Panc1 (cell line): ENCODE results near the gene ATP5F1D. TPM values are rescaled to one million over a fixed set of nuclear protein-coding genes. Genes with fewer than 3 reads are reported as not detected.

ENCODE experiments used
- ATAC-seq: fragments of 200-7000 bp; cut with Tn5 transposase; 2 replicates; pipeline ENCODE4 v1.9.1; 2020; ENCODE audit warnings: mild to moderate bottlenecking, moderate library complexity
- BruUV-seq: library from RNA; stranded (reverse); fragments of 400-500 nt; replicated peaks from 2 replicates; lab custom pipeline; 2021; lab: Mats Ljungman, UMichigan
- CTCF ChIA-PET: fragments of 300-600 bp; sonication (Branson Sonifier 250); formaldehyde crosslinking; loops from one replicate; lab custom pipeline; 2022; ENCODE audit warnings: antibody characterized with exemption; lab: Charles Lee
- POLR2A ChIA-PET: fragments of 300-600 bp; sonication (Branson Sonifier 250); formaldehyde crosslinking; loops from one replicate; lab custom pipeline; 2022; ENCODE audit warnings: antibody characterized with exemption; lab: Charles Lee
- DNase-seq: peaks from one replicate; pipeline ENCODE4 v3.0.0-alpha.2; 2010; ENCODE audit warnings: low read depth, low spot score
- H3K27ac ChIP-seq: 2 replicates; pipeline ENCODE4 v1.5.1; 2011; ENCODE audit warnings: mild to moderate bottlenecking, low read length, inconsistent platforms
- H3K27me3 ChIP-seq: fragments of 200-500 bp; sonication (Bioruptor generic); 2 replicates; pipeline ENCODE4 v1.6.0; 2014; ENCODE audit warnings: low read length, inconsistent platforms; ENCODE audit not compliant: control insufficient read depth, insufficient read depth
- H3K36me3 ChIP-seq: fragments of 200-500 bp; sonication (Bioruptor generic); 2 replicates; pipeline ENCODE4 v1.5.1; 2014; ENCODE audit warnings: inconsistent platforms, mild to moderate bottlenecking, low read length, moderate library complexity; ENCODE audit not compliant: control insufficient read depth, insufficient read depth
- H3K4me1 ChIP-seq: 2 replicates; pipeline ENCODE4 v1.5.1; 2011; ENCODE audit warnings: inconsistent platforms, mild to moderate bottlenecking, low read length, moderate library complexity; ENCODE audit not compliant: control insufficient read depth, insufficient read depth
- H3K4me3 ChIP-seq, 2 experiments: 2 replicates each; pipeline ENCODE4 v1.5.1; 2011 to 2012; ENCODE audit warnings: low read depth in 2 of 2, low read length in 2 of 2, mild to moderate bottlenecking in 2 of 2, inconsistent platforms in 1 of 2, moderate library complexity in 1 of 2
- H3K9me3 ChIP-seq: fragments of 200-500 bp; sonication (Bioruptor generic); 2 replicates; pipeline ENCODE4 v1.5.1; 2014; ENCODE audit warnings: low read depth, mild to moderate bottlenecking, inconsistent platforms, low read length, moderate library complexity; ENCODE audit not compliant: control insufficient read depth, insufficient read depth
- CTCF ChIP-seq: fragments of 450-650 bp; IDR thresholded peaks from 2 replicates; pipeline ENCODE4 v1.5.1; 2017; ENCODE audit warnings: mild to moderate bottlenecking
- POLR2AphosphoS5 ChIP-seq: IDR thresholded peaks from 2 replicates; pipeline ENCODE4 v1.6.1; 2012; ENCODE audit warnings: mild to moderate bottlenecking, low read depth, low read length, moderate library complexity
- REST ChIP-seq, 2 experiments: IDR thresholded peaks; 2 replicates each; pipeline ENCODE4 v1.6.1; 2011 to 2012; ENCODE audit warnings: low read depth in 2 of 2, control low read depth in 1 of 2, low read length in 1 of 2, mild to moderate bottlenecking in 1 of 2, moderate library complexity in 1 of 2; ENCODE audit not compliant: insufficient read depth in 1 of 2
- SIN3A ChIP-seq: IDR thresholded peaks from 2 replicates; pipeline ENCODE4 v1.6.1; 2012; ENCODE audit warnings: low read depth, mild to moderate bottlenecking, low read length, moderate library complexity, borderline replicate concordance; ENCODE audit not compliant: insufficient read depth
- TCF7L2 ChIP-seq: IDR thresholded peaks from 2 replicates; pipeline ENCODE4 v1.6.1; 2011; ENCODE audit warnings: mild to moderate bottlenecking, low read depth, low read length, inconsistent platforms
- in situ Hi-C: cut with HindIII; loops from 2 replicates; pipeline ENCODE4 v1.10.0; 2016; ENCODE audit warnings: low sequenced_read_pairs, low pct_unique_long_range_greater_than_20kb
- intact Hi-C: fragments of 100-400 bp; cut with micrococcal nuclease; formaldehyde crosslinking; loops from one replicate; pipeline ENCODE4 v1.10.0; 2022; ENCODE audit not compliant: unreplicated experiment
- total RNA-seq: library from RNA; stranded (reverse); gene quantifications from one replicate; pipeline ENCODE4 v1.2.1, GENCODE V29; 2021; ENCODE audit not compliant: unreplicated experiment

ATP5F1D gene
- total RNA-seq, 1 experiment from 2014 or later, result 218 TPM

GRCh38 chr19:1270213-1270853 lies 28.8 kb downstream of the ATP5F1D start:
- ATAC-seq (no peak), DNase-seq (no peak)
- no TSS peak for BruUV-seq
- CTCF ChIA-PET, result no interaction called here
- POLR2A ChIA-PET, result no interaction called here
- in situ Hi-C loops (no loop called here), intact Hi-C loops (loop anchor here (10.0 kb wide), 1 partner anchor 104 kb away; no protein-coding TSS in a partner anchor)
- Histone ChIP-seq H3K27me3 (no peaks in the 10 kb centered on the region), H3K4me1 (peaks cover 34% of the 10 kb centered on the region), H3K27ac (peak overlapping the region; percentile 91), H3K9me3 (no peaks in the 10 kb centered on the region), H3K36me3 (no peaks in the 10 kb centered on the region; the same call in 1 of the 2 replicates), H3K4me3 (peak overlapping the region; percentile 54 to 72)
- TF ChIP-seq SIN3A (0 out of 2 replicates have a peak, but pooled peaks have one; percentile 8), POLR2AphosphoS5 (no peak)

- in situ Hi-C loops (no loop called here), intact Hi-C loops (loop anchor here (10.0 kb wide), 1 partner anchor 104 kb away; no protein-coding TSS in a partner anchor)
- Histone ChIP-seq H3K27me3 (no peaks in the 10 kb centered on the region), H3K27ac (peak overlapping the region; percentile 91), H3K4me1 (peaks cover 31% of the 10 kb centered on the region), H3K36me3 (no peaks in the 10 kb centered on the region; the same call in 1 of the 2 replicates), H3K4me3 (no peak overlapping the region; a peak in 1 of 4 replicates), H3K9me3 (no peaks in the 10 kb centered on the region)
- DNase-seq (no peak), ATAC-seq (no peak)
- TF ChIP-seq SIN3A, result no peak
- TF ChIP-seq TCF7L2, result no peak
- no peak for TF ChIP-seq POLR2AphosphoS5
- no peak for TF ChIP-seq REST (IDR thresholded peaks at IDR 0.05; ENCODE audit: insufficient read depth in 1 of 2, low read depth in 2 of 2, low read length in 1 of 2)
- TF ChIP-seq CTCF, result no peak
- CTCF ChIA-PET, result no interaction called here
- BruUV-seq, result TSS peak; percentile 80
- POLR2A ChIA-PET, result no interaction called here
These were observed 29.4 kb downstream of the ATP5F1D start for GRCh38 chr19:1270854-1271527.
